GM12878 (cell line): ENCODE data around the gene RNPEP. TPM values are rescaled to one million over a fixed set of nuclear protein-coding genes. Genes with fewer than 3 reads are reported as not detected.

Experiments
- ASH2L ChIP-seq: fragments of 300-600, 200-600 bp; sonication (generic); IDR thresholded peaks from 2 replicates; pipeline ENCODE4 v1.6.1; 2017; ENCODE audit warnings: low read depth, mild to moderate bottlenecking, borderline replicate concordance
- CBX5 ChIP-seq: sonication (generic); IDR thresholded peaks from 2 replicates; pipeline ENCODE4 v1.6.1; 2016; ENCODE audit warnings: low read depth, moderate library complexity, mild to moderate bottlenecking, inconsistent platforms
- GABPA ChIP-seq: IDR thresholded peaks from 2 replicates; pipeline ENCODE4 v1.6.1; 2014; ENCODE audit warnings: antibody characterized with exemption, low read depth, mild to moderate bottlenecking, inconsistent platforms
- IKZF1 ChIP-seq: fragments of 450-650 bp; conservative IDR thresholded peaks from 2 replicates; pipeline ENCODE4 v1.6.1; 2017; ENCODE audit warnings: antibody characterized with exemption, mild to moderate bottlenecking
- LARP7 ChIP-seq: fragments of 450-650 bp; IDR thresholded peaks from 2 replicates; pipeline ENCODE4 v1.6.1; 2017; ENCODE audit warnings: mild to moderate bottlenecking
- MTA2 ChIP-seq: fragments of 450-650 bp; IDR thresholded peaks from 2 replicates; pipeline ENCODE4 v1.6.1; 2016; ENCODE audit warnings: low read depth, mild to moderate bottlenecking, moderate library complexity
- MXI1 ChIP-seq: fragments of 150-350 bp; IDR thresholded peaks from 2 replicates; pipeline ENCODE4 v1.6.1; 2011; ENCODE audit warnings: low read depth, mild to moderate bottlenecking, inconsistent platforms, low read length, improper control_type of control experiment
- MYC ChIP-seq: IDR thresholded peaks from 2 replicates; pipeline ENCODE4 v1.6.1; 2011; ENCODE audit warnings: mild to moderate bottlenecking, low read length, moderate library complexity, inconsistent platforms; ENCODE audit not compliant: insufficient read depth, insufficient replicate concordance, insufficient read length, severe bottlenecking
- NFIC ChIP-seq: IDR thresholded peaks from 2 replicates; pipeline ENCODE4 v1.6.1; 2012; ENCODE audit warnings: low read depth, mild to moderate bottlenecking, inconsistent platforms, low read length, moderate library complexity
- POLR2AphosphoS2 ChIP-seq: IDR thresholded peaks from 2 replicates; pipeline ENCODE4 v1.6.1; 2011; ENCODE audit warnings: low read depth, mild to moderate bottlenecking, low read length, improper control_type of control experiment, moderate library complexity
- RELA ChIP-seq: fragments of 450-650 bp; IDR thresholded peaks from 2 replicates; pipeline ENCODE4 v1.8.0; 2014; ENCODE audit warnings: borderline replicate concordance; ENCODE audit not compliant: partially characterized antibody
- RELB ChIP-seq: fragments of 450-650 bp; IDR thresholded peaks from 2 replicates; pipeline ENCODE4 v1.6.1; 2017; ENCODE audit warnings: low read depth, mild to moderate bottlenecking, moderate library complexity
- SPI1 ChIP-seq: IDR thresholded peaks from 2 replicates; pipeline ENCODE4 v1.6.1; 2011; ENCODE audit warnings: low read depth, mild to moderate bottlenecking, low read length, moderate library complexity, borderline replicate concordance; ENCODE audit not compliant: insufficient read depth
- TCF3 ChIP-seq: IDR thresholded peaks from 2 replicates; pipeline ENCODE4 v1.6.1; 2012; ENCODE audit warnings: low read depth, mild to moderate bottlenecking, low read length, borderline replicate concordance; ENCODE audit not compliant: insufficient read depth
- ZBTB40 ChIP-seq: fragments of 450-650 bp; IDR thresholded peaks from 2 replicates; pipeline ENCODE4 v1.6.1; 2016; ENCODE audit warnings: mild to moderate bottlenecking, moderate library complexity, borderline replicate concordance
- ZNF217 ChIP-seq: fragments of 450-650 bp; IDR thresholded peaks from 2 replicates; pipeline ENCODE4 v1.6.1; 2017; ENCODE audit warnings: antibody characterized with exemption, mild to moderate bottlenecking
- polyA plus RNA-seq, 11 experiments: library from polyadenylated mRNA; depleted of rRNA in 4 of 11; unstranded in 6 of 11; stranded (reverse) in 5 of 11; fragments of >200 nt; fragmentation: Nextera tagmentation in 4 of 11; fragmentation: Illumina TruSeq in 1 of 11; extraction: Ambion mirVana in 4 of 11; extraction: Trizol in 1 of 11; gene quantifications; 1 replicate in 1 of 11; 2 replicates in 10 of 11; pipeline versions ENCODE4 v1.2.1 to v1.2.3, GENCODE V29; 2011 to 2016; ENCODE audit warnings: inconsistent platforms in 2 of 11, missing spikeins in 2 of 11, low read depth in 1 of 11
- total RNA-seq, 4 experiments: library from RNA; depleted of rRNA in 3 of 4; stranded (reverse); fragments of >200 nt in 3 of 4; fragmentation: Illumina TruSeq in 1 of 4; extraction: Trizol in 1 of 4; gene quantifications; 2 replicates each; pipeline versions ENCODE4 v1.2.1 to v1.2.3, GENCODE V29; 2013 to 2021
- TF ChIP-seq, protein P1 (sequence below): fragments of 450-650 bp; IDR thresholded peaks from 2 replicates; pipeline ENCODE4 v1.6.1; 2017; ENCODE audit warnings: mild to moderate bottlenecking, moderate library complexity
- TF ChIP-seq, protein P2 (sequence below): fragments of 450-650 bp; IDR thresholded peaks from 2 replicates; pipeline ENCODE4 v1.6.1; 2016; ENCODE audit warnings: mild to moderate bottlenecking

Gene RNPEP
- total and polyA plus RNA-seq, 10 of the 15 experiments (the other 5 are each of a cell fraction or from before 2014, with no cell fraction given), result 18.3 to 68.2 (median 44.6) TPM

GRCh38 chr1:201982623-201983379 lies at the start of gene RNPEP (continued):
- peak; percentile 60; the same call in 1 of the 2 replicates for TF ChIP-seq ZBTB40
- no peak for TF ChIP-seq ZNF217
- TF ChIP-seq RELA, result no peak
- peak; percentile 48; the same call in 1 of the 2 replicates for TF ChIP-seq GABPA
- TF ChIP-seq LARP7, result peak; percentile 84; the same call in 1 of the 2 replicates
- TF ChIP-seq CBX5, result no peak
- 0 out of 2 replicates have a peak, but pooled peaks have one; percentile 30 for TF ChIP-seq TCF3
- TF ChIP-seq, protein P1, sequence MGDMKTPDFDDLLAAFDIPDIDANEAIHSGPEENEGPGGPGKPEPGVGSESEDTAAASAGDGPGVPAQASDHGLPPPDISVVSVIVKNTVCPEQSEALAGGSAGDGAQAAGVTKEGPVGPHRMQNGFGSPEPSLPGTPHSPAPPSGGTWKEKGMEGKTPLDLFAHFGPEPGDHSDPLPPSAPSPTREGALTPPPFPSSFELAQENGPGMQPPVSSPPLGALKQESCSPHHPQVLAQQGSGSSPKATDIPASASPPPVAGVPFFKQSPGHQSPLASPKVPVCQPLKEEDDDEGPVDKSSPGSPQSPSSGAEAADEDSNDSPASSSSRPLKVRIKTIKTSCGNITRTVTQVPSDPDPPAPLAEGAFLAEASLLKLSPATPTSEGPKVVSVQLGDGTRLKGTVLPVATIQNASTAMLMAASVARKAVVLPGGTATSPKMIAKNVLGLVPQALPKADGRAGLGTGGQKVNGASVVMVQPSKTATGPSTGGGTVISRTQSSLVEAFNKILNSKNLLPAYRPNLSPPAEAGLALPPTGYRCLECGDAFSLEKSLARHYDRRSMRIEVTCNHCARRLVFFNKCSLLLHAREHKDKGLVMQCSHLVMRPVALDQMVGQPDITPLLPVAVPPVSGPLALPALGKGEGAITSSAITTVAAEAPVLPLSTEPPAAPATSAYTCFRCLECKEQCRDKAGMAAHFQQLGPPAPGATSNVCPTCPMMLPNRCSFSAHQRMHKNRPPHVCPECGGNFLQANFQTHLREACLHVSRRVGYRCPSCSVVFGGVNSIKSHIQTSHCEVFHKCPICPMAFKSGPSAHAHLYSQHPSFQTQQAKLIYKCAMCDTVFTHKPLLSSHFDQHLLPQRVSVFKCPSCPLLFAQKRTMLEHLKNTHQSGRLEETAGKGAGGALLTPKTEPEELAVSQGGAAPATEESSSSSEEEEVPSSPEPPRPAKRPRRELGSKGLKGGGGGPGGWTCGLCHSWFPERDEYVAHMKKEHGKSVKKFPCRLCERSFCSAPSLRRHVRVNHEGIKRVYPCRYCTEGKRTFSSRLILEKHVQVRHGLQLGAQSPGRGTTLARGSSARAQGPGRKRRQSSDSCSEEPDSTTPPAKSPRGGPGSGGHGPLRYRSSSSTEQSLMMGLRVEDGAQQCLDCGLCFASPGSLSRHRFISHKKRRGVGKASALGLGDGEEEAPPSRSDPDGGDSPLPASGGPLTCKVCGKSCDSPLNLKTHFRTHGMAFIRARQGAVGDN, result peak; percentile 49; the same call in 1 of the 2 replicates
- TF ChIP-seq SPI1, result peak; percentile 25; the same call in 1 of the 2 replicates
- TF ChIP-seq MTA2, result peak; percentile 46; the same call in 1 of the 2 replicates
- TF ChIP-seq RELB, result peak; percentile 70
- TF ChIP-seq, protein P2, sequence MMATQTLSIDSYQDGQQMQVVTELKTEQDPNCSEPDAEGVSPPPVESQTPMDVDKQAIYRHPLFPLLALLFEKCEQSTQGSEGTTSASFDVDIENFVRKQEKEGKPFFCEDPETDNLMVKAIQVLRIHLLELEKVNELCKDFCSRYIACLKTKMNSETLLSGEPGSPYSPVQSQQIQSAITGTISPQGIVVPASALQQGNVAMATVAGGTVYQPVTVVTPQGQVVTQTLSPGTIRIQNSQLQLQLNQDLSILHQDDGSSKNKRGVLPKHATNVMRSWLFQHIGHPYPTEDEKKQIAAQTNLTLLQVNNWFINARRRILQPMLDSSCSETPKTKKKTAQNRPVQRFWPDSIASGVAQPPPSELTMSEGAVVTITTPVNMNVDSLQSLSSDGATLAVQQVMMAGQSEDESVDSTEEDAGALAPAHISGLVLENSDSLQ, result peak; percentile 10; the same call in 1 of the 2 replicates
- TF ChIP-seq IKZF1, result peak; percentile 87
- TF ChIP-seq POLR2AphosphoS2, result no peak
- peak; percentile 32; the same call in 1 of the 2 replicates for TF ChIP-seq ASH2L
- no peak for TF ChIP-seq MXI1
- TF ChIP-seq MYC, result peak; percentile 26
- TF ChIP-seq NFIC, result no peak
